SK-N-SH treated with all-trans-retinoic acid at 6 μM for 48 hours (cell line): Measurements from ENCODE around the gene EHBP1.

Experiments used
- ESRRG ChIP-seq: fragments of 250-450 bp; sonication (Bioruptor Pico); IDR thresholded peaks from 2 replicates; pipeline ENCODE4 v1.6.1; 2021; ENCODE audit warnings: mild to moderate bottlenecking
- OSR1 ChIP-seq: fragments of 250-450 bp; sonication (Bioruptor Pico); IDR thresholded peaks from 2 replicates; pipeline ENCODE4 v1.8.0; 2022; ENCODE audit warnings: moderate library complexity, mild to moderate bottlenecking, inconsistent platforms
- PPARA ChIP-seq: fragments of 250-450 bp; sonication (Bioruptor Pico); IDR thresholded peaks from 2 replicates; pipeline ENCODE4 v1.5.0; 2020; ENCODE audit warnings: mild to moderate bottlenecking, borderline replicate concordance
- RARB ChIP-seq: fragments of 250-450 bp; sonication (Bioruptor Pico); IDR thresholded peaks from 2 replicates; pipeline ENCODE4 v1.8.0; 2021; ENCODE audit warnings: mild to moderate bottlenecking, moderate library complexity
- ZC3H10 ChIP-seq: fragments of 250-450 bp; sonication (Bioruptor Pico); IDR thresholded peaks from 2 replicates; pipeline ENCODE4 v1.5.1; 2021; ENCODE audit warnings: mild to moderate bottlenecking, moderate library complexity
- ZNF8 ChIP-seq: fragments of 450-650 bp; formaldehyde crosslinking; IDR thresholded peaks from 2 replicates; pipeline ENCODE4 v1.5.0; 2020; ENCODE audit warnings: mild to moderate bottlenecking, moderate library complexity
- TF ChIP-seq, protein P1 (sequence below): fragments of 250-450 bp; sonication (Bioruptor Pico); IDR thresholded peaks from 2 replicates; pipeline ENCODE4 v1.8.0; 2020; ENCODE audit warnings: mild to moderate bottlenecking, moderate library complexity, borderline replicate concordance

DNA sequence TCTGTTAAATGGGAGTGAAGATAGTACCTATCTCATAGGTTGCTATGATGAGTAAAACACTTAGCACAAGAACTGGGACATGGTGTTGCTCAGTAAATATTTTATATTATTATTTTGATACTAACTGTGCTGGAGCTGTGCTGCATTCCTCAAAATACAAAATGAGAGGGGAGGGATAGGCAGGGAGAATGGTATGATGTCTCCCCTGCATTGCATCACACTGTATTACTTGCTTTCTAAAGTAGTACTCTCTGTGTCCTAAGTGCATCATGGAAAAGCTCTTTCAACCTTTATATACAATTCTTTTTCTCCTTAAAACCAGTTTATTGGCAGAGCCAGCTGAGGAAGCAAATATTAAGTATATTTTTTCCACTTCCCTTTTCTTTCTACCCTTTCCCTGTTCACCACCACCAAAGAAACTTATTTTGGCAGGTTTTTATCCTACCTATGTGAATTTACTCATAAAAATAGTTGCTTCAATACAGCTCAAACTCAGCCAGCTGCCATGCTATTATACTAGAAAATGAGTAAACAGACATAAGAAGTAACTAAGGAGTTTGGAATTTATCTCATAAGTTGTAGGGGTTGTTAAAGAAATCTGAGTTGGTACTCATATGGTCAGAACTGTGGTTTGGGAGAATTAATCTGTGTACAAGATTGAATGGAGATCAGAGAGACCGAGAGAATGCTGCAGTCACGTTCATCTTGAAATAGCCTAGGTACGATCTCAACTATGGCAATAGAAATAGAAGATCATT is 60.3 kb downstream of the EHBP1 start:
- TF ChIP-seq, protein P1, sequence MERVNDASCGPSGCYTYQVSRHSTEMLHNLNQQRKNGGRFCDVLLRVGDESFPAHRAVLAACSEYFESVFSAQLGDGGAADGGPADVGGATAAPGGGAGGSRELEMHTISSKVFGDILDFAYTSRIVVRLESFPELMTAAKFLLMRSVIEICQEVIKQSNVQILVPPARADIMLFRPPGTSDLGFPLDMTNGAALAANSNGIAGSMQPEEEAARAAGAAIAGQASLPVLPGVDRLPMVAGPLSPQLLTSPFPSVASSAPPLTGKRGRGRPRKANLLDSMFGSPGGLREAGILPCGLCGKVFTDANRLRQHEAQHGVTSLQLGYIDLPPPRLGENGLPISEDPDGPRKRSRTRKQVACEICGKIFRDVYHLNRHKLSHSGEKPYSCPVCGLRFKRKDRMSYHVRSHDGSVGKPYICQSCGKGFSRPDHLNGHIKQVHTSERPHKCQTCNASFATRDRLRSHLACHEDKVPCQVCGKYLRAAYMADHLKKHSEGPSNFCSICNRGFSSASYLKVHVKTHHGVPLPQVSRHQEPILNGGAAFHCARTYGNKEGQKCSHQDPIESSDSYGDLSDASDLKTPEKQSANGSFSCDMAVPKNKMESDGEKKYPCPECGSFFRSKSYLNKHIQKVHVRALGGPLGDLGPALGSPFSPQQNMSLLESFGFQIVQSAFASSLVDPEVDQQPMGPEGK (CRISPR knock-in tag) = no peak
- TF ChIP-seq ZNF8 (CRISPR knock-in tag) = no peak
- no peak for TF ChIP-seq PPARA (CRISPR knock-in tag)
- TF ChIP-seq RARB (CRISPR knock-in tag) = no peak
- TF ChIP-seq OSR1 (CRISPR knock-in tag) = no peak
- no peak for TF ChIP-seq ZC3H10 (CRISPR knock-in tag)
- TF ChIP-seq ESRRG (CRISPR knock-in tag) = no peak
